HepG2 (cell line): ENCODE results near the gene TCEAL2. TPM values are rescaled to one million over a fixed set of nuclear protein-coding genes. Genes with fewer than 3 reads are reported as not detected.

Experiments
- ATAC-seq: fragments of 200-7000 bp; cut with Tn5 transposase; 3 replicates; pipeline ENCODE4 v1.9.1; 2020; ENCODE audit warnings: mild to moderate bottlenecking, moderate library complexity
- BruUV-seq: library from RNA; stranded (reverse); fragments of 400-500 nt; replicated peaks from 2 replicates; lab custom pipeline; 2021; lab: Mats Ljungman, UMichigan
- CTCF ChIA-PET: fragments of 300-600 bp; formaldehyde crosslinking; extraction: SDS; loops from one replicate; lab custom pipeline; 2021; ENCODE audit warnings: low total read pairs, inconsistent platforms, low intra/inter-chr PET ratio; lab: Yijun Ruan, JAX
- POLR2A ChIA-PET: fragments of 350-600 bp; sonication (Branson Sonifier 250); formaldehyde crosslinking; loops from one replicate; lab custom pipeline; 2020; ENCODE audit warnings: antibody characterized with exemption, inconsistent platforms; lab: Yijun Ruan, JAX
- DNase-seq: peaks from one replicate; pipeline ENCODE4 v3.0.0-alpha.2; 2015; ENCODE audit warnings: low spot score
- FAIRE-seq: peaks from 3 replicates; lab custom pipeline; 2011; peaks lifted over from hg19 to GRCh38; lab: Jason Lieb, UNC
- H2AFZ ChIP-seq: one replicate; pipeline ENCODE4 v1.6.1; 2011; ENCODE audit warnings: low read length, inconsistent platforms
- H3K27ac ChIP-seq: fragments of 300-600 bp; 3 replicates; pipeline ENCODE4 v1.8.0; 2011; ENCODE audit warnings: mixed run types, mild to moderate bottlenecking, mixed read lengths, low read length, inconsistent platforms; ENCODE audit not compliant: insufficient read depth; ENCODE audit errors: extremely low read length
- H3K27me3 ChIP-seq, 2 experiments: fragments of 200-600 bp in 1 of 2; 2 replicates in 1 of 2; 3 replicates in 1 of 2; pipeline versions ENCODE4 v1.6.0 to v1.8.0; 2011; ENCODE audit warnings: low read length in 2 of 2, mild to moderate bottlenecking in 2 of 2, moderate library complexity in 2 of 2, inconsistent platforms in 1 of 2; ENCODE audit not compliant: insufficient read depth in 2 of 2, control insufficient read depth in 1 of 2
- H3K36me3 ChIP-seq, 2 experiments: fragments of 200-600 bp in 1 of 2; replicated peaks in 1 of 2; 2 replicates in 1 of 2; 3 replicates in 1 of 2; pipeline versions ENCODE4 v1.5.1 to v1.8.0; 2011; ENCODE audit warnings: low read length in 2 of 2, inconsistent platforms in 1 of 2; ENCODE audit not compliant: insufficient read depth in 2 of 2, control insufficient read depth in 1 of 2
- H3K4me1 ChIP-seq: 2 replicates; pipeline ENCODE4 v1.5.1; 2012; ENCODE audit warnings: low read length, inconsistent platforms; ENCODE audit not compliant: insufficient read depth
- H3K4me2 ChIP-seq: 2 replicates; pipeline ENCODE4 v1.6.0; 2011; ENCODE audit warnings: low read depth, low read length, inconsistent platforms
- H3K4me3 ChIP-seq, 3 experiments: fragments of 200-600 bp in 1 of 3; sonication (generic), shearing (Covaris generic) in 1 of 3; replicated peaks in 1 of 3; 2 replicates each; pipeline ENCODE4 v1.5.1; 2011 to 2016; ENCODE audit warnings: low read length in 3 of 3, inconsistent platforms in 2 of 3, low read depth in 2 of 3, mild to moderate bottlenecking in 2 of 3, control low read depth in 1 of 3, mixed read lengths in 1 of 3; ENCODE audit not compliant: insufficient read depth in 1 of 3
- H3K79me2 ChIP-seq: one replicate; pipeline ENCODE4 v1.6.1; 2011; ENCODE audit warnings: low read length, inconsistent platforms; ENCODE audit not compliant: insufficient read depth
- H3K9ac ChIP-seq: 2 replicates; pipeline ENCODE4 v1.6.0; 2011; ENCODE audit warnings: mild to moderate bottlenecking, low read depth, low read length, inconsistent platforms; ENCODE audit not compliant: insufficient read depth
- H3K9me3 ChIP-seq: 2 replicates; pipeline ENCODE4 v1.5.1; 2012; ENCODE audit warnings: mild to moderate bottlenecking, low read length
- H4K20me1 ChIP-seq: 2 replicates; pipeline ENCODE4 v1.6.0; 2011; ENCODE audit warnings: inconsistent platforms, mild to moderate bottlenecking, low read length, moderate library complexity; ENCODE audit not compliant: insufficient read depth
- CREM ChIP-seq, 2 experiments: sonication (generic) in 1 of 2; formaldehyde crosslinking in 1 of 2; IDR thresholded peaks; 2 replicates each; pipeline versions ENCODE4 v1.4.0 to v1.6.1; 2016 to 2020; ENCODE audit warnings: antibody characterized with exemption in 1 of 2, mild to moderate bottlenecking in 1 of 2, missing genetic modification reagents in 1 of 2
- GZF1 ChIP-seq: sonication (generic); formaldehyde crosslinking; IDR thresholded peaks from 2 replicates; pipeline ENCODE4 v1.5.1; 2020; ENCODE audit warnings: mild to moderate bottlenecking, missing genetic modification reagents
- PAX8 ChIP-seq: sonication (generic); formaldehyde crosslinking; IDR thresholded peaks from 2 replicates; pipeline ENCODE4 v1.8.0; 2022; ENCODE audit warnings: mild to moderate bottlenecking, missing genetic modification reagents, borderline replicate concordance
- RFXANK ChIP-seq: IDR thresholded peaks from 2 replicates; pipeline ENCODE4 v1.6.1; 2016
- ZKSCAN1 ChIP-seq: fragments of 150-350 bp; IDR thresholded peaks from 2 replicates; pipeline ENCODE4 v1.6.1; 2014; ENCODE audit warnings: low read length
- ZNF333 ChIP-seq: sonication (generic); formaldehyde crosslinking; IDR thresholded peaks from 2 replicates; pipeline ENCODE4 v1.4.0; 2020; ENCODE audit warnings: mild to moderate bottlenecking, missing genetic modification reagents, borderline replicate concordance
- WGBS: methylation state at CpG from one replicate; pipeline ENCODE4 v1.1.6; 2017; ENCODE audit warnings: low lambda C conversion rate; 5-methylcytosine and 5-hydroxymethylcytosine counted together
- in situ Hi-C: cut with HindIII; loops from 2 replicates; pipeline ENCODE4 v1.10.0; 2017; ENCODE audit warnings: low pct_unique_long_range_greater_than_20kb; ENCODE audit not compliant: extremely low pct_ligation_motif_present
- intact Hi-C: fragments of 100-400 bp; cut with micrococcal nuclease; formaldehyde crosslinking; loops from one replicate; pipeline ENCODE4 v1.10.0; 2022; ENCODE audit not compliant: unreplicated experiment
- polyA plus RNA-seq, 8 experiments: library from polyadenylated mRNA; depleted of rRNA in 3 of 8; stranded (reverse) in 7 of 8; unstranded in 1 of 8; fragments of >200 nt; fragmentation: Illumina TruSeq in 4 of 8; extraction: Trizol in 4 of 8; gene quantifications; 2 replicates each; pipeline versions ENCODE4 v1.2.1 to v1.2.3, GENCODE V29; 2011 to 2016; ENCODE audit warnings: low read depth in 4 of 8, missing spikeins in 1 of 8, mixed read lengths in 1 of 8; ENCODE audit not compliant: insufficient read depth in 1 of 8
- total RNA-seq, 5 experiments: library from RNA; depleted of rRNA; stranded (reverse); fragments of >200 nt; fragmentation: Illumina TruSeq; extraction: Trizol; gene quantifications; 2 replicates each; pipeline ENCODE4 v1.2.3, GENCODE V29; 2016; ENCODE audit warnings: low read depth in 1 of 5
- TF ChIP-seq, protein P1 (sequence below): sonication (generic); formaldehyde crosslinking; conservative IDR thresholded peaks from 2 replicates; pipeline ENCODE4 v1.4.0; 2020; ENCODE audit warnings: mild to moderate bottlenecking, missing genetic modification reagents, moderate library complexity
- TF ChIP-seq, protein P2 (sequence below): sonication (generic); formaldehyde crosslinking; IDR thresholded peaks from 2 replicates; pipeline ENCODE4 v1.4.0; 2020; ENCODE audit warnings: missing genetic modification reagents
- TF ChIP-seq, protein P3 (sequence below): sonication (generic); formaldehyde crosslinking; IDR thresholded peaks from 2 replicates; pipeline ENCODE4 v1.5.0; 2020; ENCODE audit warnings: missing genetic modification reagents
- TF ChIP-seq, protein P4 (sequence below): sonication (generic); formaldehyde crosslinking; IDR thresholded peaks from 2 replicates; pipeline ENCODE4 v1.5.1; 2020; ENCODE audit warnings: mild to moderate bottlenecking, missing genetic modification reagents, moderate library complexity

TCEAL2 gene
- total and polyA plus RNA-seq, 2 of the 13 experiments (the other 11 are each of a cell fraction or from before 2014, with no cell fraction given) = not detected

DNA sequence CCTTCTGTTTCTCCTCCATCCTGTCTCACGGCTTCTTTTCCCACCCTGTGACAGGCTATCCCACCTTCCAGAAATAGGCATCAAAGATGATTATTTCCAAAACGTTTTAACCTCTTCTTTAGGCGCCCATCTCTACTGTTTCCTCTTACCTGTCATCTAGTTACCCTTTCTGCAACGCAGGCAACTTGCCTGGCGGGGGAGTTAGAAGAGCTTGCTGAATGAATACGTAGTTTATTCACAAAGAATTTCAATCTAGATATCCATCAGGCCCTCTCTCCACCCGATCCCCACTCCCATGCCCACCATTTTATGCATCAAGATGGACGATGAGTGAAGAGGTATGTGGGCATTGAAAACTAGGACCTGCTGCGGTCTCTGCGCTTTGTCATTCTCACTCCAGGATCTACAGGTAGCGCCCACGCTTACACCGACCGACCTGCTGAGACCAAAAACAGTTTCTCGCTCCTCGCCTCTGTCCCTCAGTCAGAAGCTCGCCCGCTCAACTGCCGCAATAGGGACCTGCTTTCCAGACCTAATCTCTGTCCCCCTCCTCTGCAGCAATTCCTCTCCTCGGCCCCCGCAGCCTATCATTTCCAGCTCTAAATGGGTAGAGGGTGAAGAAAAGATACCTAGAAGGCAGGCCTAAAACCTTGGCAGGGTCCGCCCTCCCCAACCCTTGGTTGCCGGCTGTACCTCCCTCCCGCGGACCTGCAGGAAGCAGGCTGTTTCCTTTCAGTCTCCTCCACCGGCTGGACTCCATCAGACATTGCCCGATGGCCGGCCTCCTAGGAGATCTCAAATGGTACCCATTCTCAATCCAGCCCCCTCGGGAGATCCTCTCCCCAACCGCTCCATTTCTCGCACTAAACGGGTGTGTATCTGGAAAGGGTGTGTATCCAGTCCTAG lies 29.7 kb downstream of the TCEAL2 start:
- no peaks in the 10 kb centered on the region for H4K20me1 ChIP-seq
- DNase-seq = no peak
- no peak overlapping the region for H3K27ac ChIP-seq
- ChIA-PET POLR2A (no interaction called here), CTCF (no interaction called here)
- no peak for ATAC-seq
- no peak overlapping the region for H3K4me3 ChIP-seq
- H2AFZ ChIP-seq = no peak overlapping the region
- H3K4me1 ChIP-seq = no peaks in the 10 kb centered on the region
- H3K27me3 ChIP-seq = no peaks in the 10 kb centered on the region
- intact Hi-C loops (no loop called here), in situ Hi-C loops (no loop called here)
- WGBS = 39% methylated on average over 30 of the region's 32 CpGs
- H3K9me3 ChIP-seq = no peaks in the 10 kb centered on the region
- H3K79me2 ChIP-seq = no peaks in the 10 kb centered on the region
- H3K9ac ChIP-seq = no peak overlapping the region
- BruUV-seq = no TSS peak
- H3K4me2 ChIP-seq = peak overlapping the region; percentile 27; the same call in 1 of the 2 replicates
- no peaks in the 10 kb centered on the region for H3K36me3 ChIP-seq
- FAIRE-seq = no peak
- TF ChIP-seq, protein P1, sequence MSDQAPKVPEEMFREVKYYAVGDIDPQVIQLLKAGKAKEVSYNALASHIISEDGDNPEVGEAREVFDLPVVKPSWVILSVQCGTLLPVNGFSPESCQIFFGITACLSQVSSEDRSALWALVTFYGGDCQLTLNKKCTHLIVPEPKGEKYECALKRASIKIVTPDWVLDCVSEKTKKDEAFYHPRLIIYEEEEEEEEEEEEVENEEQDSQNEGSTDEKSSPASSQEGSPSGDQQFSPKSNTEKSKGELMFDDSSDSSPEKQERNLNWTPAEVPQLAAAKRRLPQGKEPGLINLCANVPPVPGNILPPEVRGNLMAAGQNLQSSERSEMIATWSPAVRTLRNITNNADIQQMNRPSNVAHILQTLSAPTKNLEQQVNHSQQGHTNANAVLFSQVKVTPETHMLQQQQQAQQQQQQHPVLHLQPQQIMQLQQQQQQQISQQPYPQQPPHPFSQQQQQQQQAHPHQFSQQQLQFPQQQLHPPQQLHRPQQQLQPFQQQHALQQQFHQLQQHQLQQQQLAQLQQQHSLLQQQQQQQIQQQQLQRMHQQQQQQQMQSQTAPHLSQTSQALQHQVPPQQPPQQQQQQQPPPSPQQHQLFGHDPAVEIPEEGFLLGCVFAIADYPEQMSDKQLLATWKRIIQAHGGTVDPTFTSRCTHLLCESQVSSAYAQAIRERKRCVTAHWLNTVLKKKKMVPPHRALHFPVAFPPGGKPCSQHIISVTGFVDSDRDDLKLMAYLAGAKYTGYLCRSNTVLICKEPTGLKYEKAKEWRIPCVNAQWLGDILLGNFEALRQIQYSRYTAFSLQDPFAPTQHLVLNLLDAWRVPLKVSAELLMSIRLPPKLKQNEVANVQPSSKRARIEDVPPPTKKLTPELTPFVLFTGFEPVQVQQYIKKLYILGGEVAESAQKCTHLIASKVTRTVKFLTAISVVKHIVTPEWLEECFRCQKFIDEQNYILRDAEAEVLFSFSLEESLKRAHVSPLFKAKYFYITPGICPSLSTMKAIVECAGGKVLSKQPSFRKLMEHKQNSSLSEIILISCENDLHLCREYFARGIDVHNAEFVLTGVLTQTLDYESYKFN (CRISPR knock-in tag) = no peak
- TF ChIP-seq RFXANK (CRISPR knock-in tag) = no peak
- TF ChIP-seq GZF1 (CRISPR knock-in tag) = no peak
- TF ChIP-seq, protein P2, sequence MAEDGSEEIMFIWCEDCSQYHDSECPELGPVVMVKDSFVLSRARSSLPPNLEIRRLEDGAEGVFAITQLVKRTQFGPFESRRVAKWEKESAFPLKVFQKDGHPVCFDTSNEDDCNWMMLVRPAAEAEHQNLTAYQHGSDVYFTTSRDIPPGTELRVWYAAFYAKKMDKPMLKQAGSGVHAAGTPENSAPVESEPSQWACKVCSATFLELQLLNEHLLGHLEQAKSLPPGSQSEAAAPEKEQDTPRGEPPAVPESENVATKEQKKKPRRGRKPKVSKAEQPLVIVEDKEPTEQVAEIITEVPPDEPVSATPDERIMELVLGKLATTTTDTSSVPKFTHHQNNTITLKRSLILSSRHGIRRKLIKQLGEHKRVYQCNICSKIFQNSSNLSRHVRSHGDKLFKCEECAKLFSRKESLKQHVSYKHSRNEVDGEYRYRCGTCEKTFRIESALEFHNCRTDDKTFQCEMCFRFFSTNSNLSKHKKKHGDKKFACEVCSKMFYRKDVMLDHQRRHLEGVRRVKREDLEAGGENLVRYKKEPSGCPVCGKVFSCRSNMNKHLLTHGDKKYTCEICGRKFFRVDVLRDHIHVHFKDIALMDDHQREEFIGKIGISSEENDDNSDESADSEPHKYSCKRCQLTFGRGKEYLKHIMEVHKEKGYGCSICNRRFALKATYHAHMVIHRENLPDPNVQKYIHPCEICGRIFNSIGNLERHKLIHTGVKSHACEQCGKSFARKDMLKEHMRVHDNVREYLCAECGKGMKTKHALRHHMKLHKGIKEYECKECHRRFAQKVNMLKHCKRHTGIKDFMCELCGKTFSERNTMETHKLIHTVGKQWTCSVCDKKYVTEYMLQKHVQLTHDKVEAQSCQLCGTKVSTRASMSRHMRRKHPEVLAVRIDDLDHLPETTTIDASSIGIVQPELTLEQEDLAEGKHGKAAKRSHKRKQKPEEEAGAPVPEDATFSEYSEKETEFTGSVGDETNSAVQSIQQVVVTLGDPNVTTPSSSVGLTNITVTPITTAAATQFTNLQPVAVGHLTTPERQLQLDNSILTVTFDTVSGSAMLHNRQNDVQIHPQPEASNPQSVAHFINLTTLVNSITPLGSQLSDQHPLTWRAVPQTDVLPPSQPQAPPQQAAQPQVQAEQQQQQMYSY = no peak
- TF ChIP-seq, protein P3, sequence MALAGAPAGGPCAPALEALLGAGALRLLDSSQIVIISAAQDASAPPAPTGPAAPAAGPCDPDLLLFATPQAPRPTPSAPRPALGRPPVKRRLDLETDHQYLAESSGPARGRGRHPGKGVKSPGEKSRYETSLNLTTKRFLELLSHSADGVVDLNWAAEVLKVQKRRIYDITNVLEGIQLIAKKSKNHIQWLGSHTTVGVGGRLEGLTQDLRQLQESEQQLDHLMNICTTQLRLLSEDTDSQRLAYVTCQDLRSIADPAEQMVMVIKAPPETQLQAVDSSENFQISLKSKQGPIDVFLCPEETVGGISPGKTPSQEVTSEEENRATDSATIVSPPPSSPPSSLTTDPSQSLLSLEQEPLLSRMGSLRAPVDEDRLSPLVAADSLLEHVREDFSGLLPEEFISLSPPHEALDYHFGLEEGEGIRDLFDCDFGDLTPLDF = no peak
- no peak for TF ChIP-seq ZKSCAN1
- no peak for TF ChIP-seq ZNF333 (CRISPR knock-in tag)
- TF ChIP-seq, protein P4, sequence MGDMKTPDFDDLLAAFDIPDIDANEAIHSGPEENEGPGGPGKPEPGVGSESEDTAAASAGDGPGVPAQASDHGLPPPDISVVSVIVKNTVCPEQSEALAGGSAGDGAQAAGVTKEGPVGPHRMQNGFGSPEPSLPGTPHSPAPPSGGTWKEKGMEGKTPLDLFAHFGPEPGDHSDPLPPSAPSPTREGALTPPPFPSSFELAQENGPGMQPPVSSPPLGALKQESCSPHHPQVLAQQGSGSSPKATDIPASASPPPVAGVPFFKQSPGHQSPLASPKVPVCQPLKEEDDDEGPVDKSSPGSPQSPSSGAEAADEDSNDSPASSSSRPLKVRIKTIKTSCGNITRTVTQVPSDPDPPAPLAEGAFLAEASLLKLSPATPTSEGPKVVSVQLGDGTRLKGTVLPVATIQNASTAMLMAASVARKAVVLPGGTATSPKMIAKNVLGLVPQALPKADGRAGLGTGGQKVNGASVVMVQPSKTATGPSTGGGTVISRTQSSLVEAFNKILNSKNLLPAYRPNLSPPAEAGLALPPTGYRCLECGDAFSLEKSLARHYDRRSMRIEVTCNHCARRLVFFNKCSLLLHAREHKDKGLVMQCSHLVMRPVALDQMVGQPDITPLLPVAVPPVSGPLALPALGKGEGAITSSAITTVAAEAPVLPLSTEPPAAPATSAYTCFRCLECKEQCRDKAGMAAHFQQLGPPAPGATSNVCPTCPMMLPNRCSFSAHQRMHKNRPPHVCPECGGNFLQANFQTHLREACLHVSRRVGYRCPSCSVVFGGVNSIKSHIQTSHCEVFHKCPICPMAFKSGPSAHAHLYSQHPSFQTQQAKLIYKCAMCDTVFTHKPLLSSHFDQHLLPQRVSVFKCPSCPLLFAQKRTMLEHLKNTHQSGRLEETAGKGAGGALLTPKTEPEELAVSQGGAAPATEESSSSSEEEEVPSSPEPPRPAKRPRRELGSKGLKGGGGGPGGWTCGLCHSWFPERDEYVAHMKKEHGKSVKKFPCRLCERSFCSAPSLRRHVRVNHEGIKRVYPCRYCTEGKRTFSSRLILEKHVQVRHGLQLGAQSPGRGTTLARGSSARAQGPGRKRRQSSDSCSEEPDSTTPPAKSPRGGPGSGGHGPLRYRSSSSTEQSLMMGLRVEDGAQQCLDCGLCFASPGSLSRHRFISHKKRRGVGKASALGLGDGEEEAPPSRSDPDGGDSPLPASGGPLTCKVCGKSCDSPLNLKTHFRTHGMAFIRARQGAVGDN (CRISPR knock-in tag) = no peak
- no peak for TF ChIP-seq PAX8 (CRISPR knock-in tag)
- TF ChIP-seq CREM (IDR thresholded peaks at IDR 0.05) = no peak
- no peak for TF ChIP-seq CREM (CRISPR knock-in tag; IDR thresholded peaks at IDR 0.05)
